ENCODE data around the gene UMODL1. TPM values are rescaled to one million over a fixed set of nuclear protein-coding genes. Genes with fewer than 3 reads are reported as not detected.

The UMODL1 gene
- total and polyA plus RNA-seq, 2 donors = 1.4 to 1.7 TPM

DNA sequence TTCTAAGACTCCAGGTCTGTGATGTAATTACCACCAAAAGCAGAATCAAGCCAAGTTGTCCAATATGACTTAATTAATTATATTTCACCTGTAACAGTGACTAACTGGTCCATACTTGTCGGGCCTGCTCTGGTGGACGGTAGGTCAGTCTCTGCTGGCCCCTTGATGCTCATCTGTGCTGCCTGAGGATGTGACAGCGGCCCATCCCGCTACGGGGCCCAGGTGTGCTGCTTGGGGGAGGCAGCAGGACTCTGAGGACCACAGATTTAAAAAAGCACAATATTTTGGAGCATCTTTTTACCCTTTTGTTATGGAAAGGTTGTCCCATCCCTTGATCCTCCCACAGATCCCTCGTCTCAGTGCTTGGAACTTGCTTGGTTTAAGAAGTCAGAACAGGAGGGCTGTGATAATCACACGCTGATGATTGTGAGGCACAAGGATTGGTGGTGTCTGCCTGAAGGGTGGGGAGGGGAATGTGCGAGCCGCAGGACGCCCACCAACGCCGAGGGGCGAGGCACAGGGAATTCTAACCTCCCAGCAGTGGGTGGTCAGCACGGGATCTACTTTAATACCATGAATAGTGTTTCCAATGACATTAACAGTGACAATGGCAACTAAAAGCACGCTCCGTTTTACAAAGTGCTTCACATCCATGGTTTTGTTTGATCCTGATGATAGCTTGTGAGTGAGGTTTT is 27.8 kb upstream of the UMODL1 start:
- Histone ChIP-seq H3K4me3 (ENCODE audit: low read length in 2 of 2) (no peak overlapping the region), H3K27ac (ENCODE audit: low read depth in 1 of 2, low read length in 1 of 2) (peak overlapping the region in 1 of 2 donors; percentile 41), H3K9me3 (ENCODE audit: control insufficient read depth in 2 of 2, insufficient read depth in 1 of 2, low read length in 1 of 2) (peaks cover 0 to 9% of the 10 kb centered on the region in 2 donors), H3K27me3 (ENCODE audit: control insufficient read depth in 2 of 2, insufficient read depth in 1 of 2, low read length in 1 of 2) (no peaks in the 10 kb centered on the region), H3K4me1 (ENCODE audit: control insufficient read depth in 2 of 2, insufficient read depth in 2 of 2, low read length in 2 of 2) (peaks cover 16 to 54% of the 10 kb centered on the region in 2 donors), H3K36me3 (ENCODE audit: control insufficient read depth in 2 of 2, insufficient read depth in 2 of 2, low read length in 1 of 2) (no peaks in the 10 kb centered on the region)
- DNase-seq (ENCODE audit: low read depth in 6 of 9, low spot score in 9 of 9) = no peak
- 93% methylated on average over 16 of the region's 16 CpGs for WGBS

DNA sequence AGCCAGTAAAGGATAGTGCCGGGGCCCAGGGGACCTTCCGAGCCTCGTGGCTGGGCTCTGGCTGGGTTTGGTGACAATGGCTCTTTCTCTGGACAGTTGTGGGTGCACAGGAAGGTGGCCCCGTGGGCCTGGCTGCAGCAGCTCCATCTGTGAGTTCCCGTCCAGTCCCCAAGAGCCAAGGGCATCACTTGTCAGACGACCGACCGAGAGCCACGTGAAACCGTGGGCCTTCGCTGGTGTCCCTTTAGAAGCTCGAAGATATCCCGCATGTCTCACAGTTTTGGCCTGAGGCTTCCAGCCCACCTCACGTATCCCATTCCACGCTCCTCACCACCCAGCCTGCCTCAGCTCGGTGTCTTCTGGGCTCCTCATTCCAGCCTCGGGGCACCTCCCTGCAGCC is 27.2 kb upstream of the UMODL1 start:
- peaks cover 0 to 3% of the 10 kb centered on the region in 2 donors for H3K9me3 ChIP-seq (ENCODE audit: control insufficient read depth in 2 of 2, insufficient read depth in 1 of 2, low read length in 1 of 2)
- DNase-seq (ENCODE audit: low read depth in 6 of 9, low spot score in 9 of 9) = no peak
- WGBS = 95% methylated on average over 17 of the region's 17 CpGs

DNA sequence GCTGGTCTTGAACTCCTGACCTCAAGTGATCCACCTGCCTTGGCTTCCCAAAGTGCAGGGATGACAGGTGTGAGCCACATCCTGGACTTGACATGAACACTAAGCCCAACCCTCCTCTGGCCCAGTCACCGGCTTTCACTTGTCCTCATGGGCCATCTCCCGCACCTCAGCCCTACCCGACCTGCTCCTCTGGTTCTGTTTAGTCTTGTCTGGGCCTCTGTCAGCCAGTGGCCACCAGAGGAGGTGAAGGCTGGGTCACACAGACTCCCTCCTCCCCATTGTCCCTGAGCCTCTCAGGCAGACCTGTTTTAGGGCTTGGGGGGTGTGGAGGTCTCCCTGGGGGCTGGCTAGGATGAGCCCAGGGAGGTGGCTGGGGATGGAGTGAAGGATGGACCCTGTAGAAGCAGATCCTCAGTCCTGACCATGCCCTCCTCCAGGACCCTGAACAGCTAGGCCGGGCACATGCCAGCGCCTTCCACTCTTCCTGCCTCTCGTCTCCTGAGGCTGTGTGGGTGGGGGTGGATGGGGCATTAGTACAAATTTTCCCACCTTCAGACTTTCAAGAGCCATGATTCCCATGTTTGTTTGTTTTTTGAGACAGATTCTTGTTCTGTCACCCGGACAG is 26.1 kb upstream of the UMODL1 start:
- Histone ChIP-seq H3K9me3 (ENCODE audit: control insufficient read depth in 2 of 2, insufficient read depth in 1 of 2, low read length in 1 of 2) (peaks cover 0 to 2% of the 10 kb centered on the region in 2 donors), H3K27me3 (ENCODE audit: control insufficient read depth in 2 of 2, insufficient read depth in 1 of 2, low read length in 1 of 2) (no peaks in the 10 kb centered on the region), H3K27ac (ENCODE audit: low read depth in 1 of 2, low read length in 1 of 2) (no peak overlapping the region), H3K4me3 (ENCODE audit: low read length in 2 of 2) (no peak overlapping the region), H3K36me3 (ENCODE audit: control insufficient read depth in 2 of 2, insufficient read depth in 2 of 2, low read length in 1 of 2) (no peaks in the 10 kb centered on the region), H3K4me1 (ENCODE audit: control insufficient read depth in 2 of 2, insufficient read depth in 2 of 2, low read length in 2 of 2) (peaks cover 8 to 38% of the 10 kb centered on the region in 2 donors)
- 97% methylated on average over 7 of the region's 7 CpGs for whole genome bisulfite sequencing
- no peak for DNase-seq (ENCODE audit: low read depth in 6 of 9, low spot score in 9 of 9)

More for the DNA sequence above, 27.2 kb upstream of the UMODL1 start:
- H3K27ac ChIP-seq (ENCODE audit: low read depth in 1 of 2, low read length in 1 of 2) = no peak overlapping the region
- H3K4me1 ChIP-seq (ENCODE audit: control insufficient read depth in 2 of 2, insufficient read depth in 2 of 2, low read length in 2 of 2) = peaks cover 16 to 48% of the 10 kb centered on the region in 2 donors
- H3K4me3 ChIP-seq (ENCODE audit: low read length in 2 of 2) = no peak overlapping the region
- H3K36me3 ChIP-seq (ENCODE audit: control insufficient read depth in 2 of 2, insufficient read depth in 2 of 2, low read length in 1 of 2) = no peaks in the 10 kb centered on the region
- no peaks in the 10 kb centered on the region for H3K27me3 ChIP-seq (ENCODE audit: control insufficient read depth in 2 of 2, insufficient read depth in 1 of 2, low read length in 1 of 2)

DNA sequence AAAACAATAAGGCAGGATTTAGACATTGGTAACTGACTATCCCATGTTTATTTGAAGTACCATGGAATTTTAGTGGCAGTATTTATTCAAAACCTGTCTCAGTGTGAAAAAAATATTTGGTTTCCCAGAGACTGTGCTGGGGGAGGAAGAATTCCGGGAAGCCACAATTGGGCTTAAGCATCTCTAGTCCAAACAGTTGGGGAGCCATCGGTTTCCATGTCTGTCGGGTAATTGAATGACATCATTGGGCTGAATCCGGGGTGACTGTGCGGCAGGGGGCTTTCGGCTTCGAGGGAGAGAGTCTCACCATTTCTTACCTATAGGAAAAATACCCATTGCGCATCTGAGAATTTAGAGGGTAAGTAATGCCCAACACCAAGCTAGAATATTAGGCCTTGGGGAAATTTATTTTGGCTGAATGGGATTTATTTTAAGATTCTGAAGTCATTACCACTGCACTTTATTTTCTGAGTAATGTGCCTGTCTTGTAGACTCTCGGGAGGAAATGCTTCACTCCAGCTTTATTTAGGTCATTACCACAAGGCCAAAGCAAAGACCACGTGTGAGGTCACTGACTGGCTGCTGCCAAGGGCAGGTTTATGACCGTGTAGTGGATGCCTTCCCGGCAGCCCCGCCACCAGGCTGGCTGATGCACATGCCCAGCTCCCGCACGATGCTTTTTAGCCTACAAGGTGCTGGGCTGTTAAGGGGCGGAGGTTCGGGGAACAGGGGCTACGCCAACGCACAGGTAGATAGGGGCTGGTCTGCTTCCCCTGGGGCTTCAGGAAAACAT is 23.1 kb upstream of the UMODL1 start:
- H3K27me3 ChIP-seq (ENCODE audit: control insufficient read depth in 2 of 2, insufficient read depth in 1 of 2, low read length in 1 of 2) = no peaks in the 10 kb centered on the region
- peaks cover 0 to 15% of the 10 kb centered on the region in 2 donors for H3K4me1 ChIP-seq (ENCODE audit: control insufficient read depth in 2 of 2, insufficient read depth in 2 of 2, low read length in 2 of 2)
- no peaks in the 10 kb centered on the region for H3K9me3 ChIP-seq (ENCODE audit: control insufficient read depth in 2 of 2, insufficient read depth in 1 of 2, low read length in 1 of 2)
- DNase-seq (ENCODE audit: low read depth in 6 of 9, low spot score in 9 of 9) = no peak
- no peak overlapping the region for H3K4me3 ChIP-seq (ENCODE audit: low read length in 2 of 2)
- H3K36me3 ChIP-seq (ENCODE audit: control insufficient read depth in 2 of 2, insufficient read depth in 2 of 2, low read length in 1 of 2) = no peaks in the 10 kb centered on the region
- H3K27ac ChIP-seq (ENCODE audit: low read depth in 1 of 2, low read length in 1 of 2) = no peak overlapping the region
- WGBS = 96% methylated on average over 19 of the region's 19 CpGs

DNA sequence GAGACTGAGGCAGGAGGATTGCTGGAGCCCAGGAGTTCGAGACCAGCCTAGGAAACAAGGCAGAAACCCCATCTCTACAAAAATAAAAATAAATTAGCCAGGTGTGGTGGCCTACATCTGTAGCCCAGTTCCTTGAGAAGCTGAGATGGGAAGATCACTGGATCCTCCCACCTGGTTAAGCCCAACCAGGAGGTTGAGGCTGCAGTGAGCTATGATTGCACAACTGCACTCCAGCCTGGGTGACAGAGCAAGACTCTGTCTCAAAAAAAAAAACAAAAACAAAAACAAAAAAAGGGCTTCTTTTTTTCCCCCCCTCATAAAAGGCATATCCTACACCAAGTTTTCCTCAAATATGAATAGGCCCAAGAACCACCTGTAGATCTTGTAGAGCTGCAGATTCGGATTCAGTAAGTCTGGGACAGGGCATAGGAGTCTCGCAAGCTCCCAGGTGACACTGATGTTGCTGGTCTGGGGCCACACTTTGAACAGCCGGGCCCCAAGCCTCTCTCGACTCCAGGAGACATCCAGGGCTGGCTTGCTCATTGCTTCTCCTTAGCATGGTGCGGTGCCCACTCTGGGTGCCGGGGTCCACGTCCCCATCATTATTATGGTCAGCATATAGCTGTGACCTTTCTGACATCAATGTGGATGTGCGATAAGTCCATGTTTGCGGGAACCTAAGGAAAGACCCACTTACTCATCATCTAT is 22.1 kb upstream of the UMODL1 start:
- no peak for DNase-seq (ENCODE audit: low read depth in 6 of 9, low spot score in 9 of 9)
- no peak overlapping the region for H3K27ac ChIP-seq (ENCODE audit: low read depth in 1 of 2, low read length in 1 of 2)
- peaks cover 0 to 7% of the 10 kb centered on the region in 2 donors for H3K4me1 ChIP-seq (ENCODE audit: control insufficient read depth in 2 of 2, insufficient read depth in 2 of 2, low read length in 2 of 2)
- H3K36me3 ChIP-seq (ENCODE audit: control insufficient read depth in 2 of 2, insufficient read depth in 2 of 2, low read length in 1 of 2) = no peaks in the 10 kb centered on the region
- no peaks in the 10 kb centered on the region for H3K27me3 ChIP-seq (ENCODE audit: control insufficient read depth in 2 of 2, insufficient read depth in 1 of 2, low read length in 1 of 2)
- WGBS = 97% methylated on average over 10 of the region's 10 CpGs
- H3K9me3 ChIP-seq (ENCODE audit: control insufficient read depth in 2 of 2, insufficient read depth in 1 of 2, low read length in 1 of 2) = no peaks in the 10 kb centered on the region
- no peak overlapping the region for H3K4me3 ChIP-seq (ENCODE audit: low read length in 2 of 2)

DNA sequence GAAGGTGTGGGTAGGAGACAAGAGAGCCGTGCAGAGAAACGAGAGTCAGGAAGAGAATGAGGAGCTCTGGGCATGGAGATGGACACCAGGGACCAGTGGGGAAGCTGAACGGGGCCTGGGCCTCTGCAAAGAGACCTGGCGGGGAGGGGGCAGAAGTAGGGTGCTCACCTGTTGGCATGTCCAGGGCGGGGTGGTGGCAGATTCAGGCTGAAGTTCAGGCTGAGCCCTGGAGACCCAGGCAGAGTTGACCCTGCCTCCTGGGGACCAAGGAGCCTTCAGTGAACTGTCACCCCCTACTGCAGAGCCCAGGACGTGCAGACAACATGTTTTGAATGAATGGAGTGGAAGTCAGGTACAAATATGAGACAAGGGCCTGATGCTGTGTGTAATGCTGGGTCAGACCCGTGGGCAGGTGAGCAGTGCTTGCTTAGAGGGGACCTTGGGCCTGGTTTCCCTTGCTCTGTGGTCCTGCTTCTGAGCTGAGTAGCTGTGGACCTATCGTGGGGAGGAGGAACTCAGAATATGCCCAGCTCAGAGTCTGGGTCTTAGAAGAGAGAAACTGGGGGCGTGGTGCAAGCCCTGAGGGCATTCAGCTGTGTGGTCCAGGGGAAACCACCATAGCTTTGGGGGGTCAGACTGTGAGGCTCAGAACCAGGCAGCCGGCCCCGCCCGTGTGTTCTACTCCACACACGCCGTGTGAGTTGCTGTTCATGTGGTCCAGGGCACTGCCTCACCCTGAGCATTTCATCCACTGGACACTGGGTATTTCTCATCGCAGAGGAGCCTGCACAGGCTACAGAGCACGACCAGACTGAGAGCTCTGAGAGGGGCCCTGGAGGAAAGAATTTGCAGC is 21.3 kb upstream of the UMODL1 start:
- peaks cover 0 to 7% of the 10 kb centered on the region in 2 donors for H3K4me1 ChIP-seq (ENCODE audit: control insufficient read depth in 2 of 2, insufficient read depth in 2 of 2, low read length in 2 of 2)
- H3K27me3 ChIP-seq (ENCODE audit: control insufficient read depth in 2 of 2, insufficient read depth in 1 of 2, low read length in 1 of 2) = no peaks in the 10 kb centered on the region
- DNase-seq (ENCODE audit: low read depth in 6 of 9, low spot score in 9 of 9) = no peak
- H3K36me3 ChIP-seq (ENCODE audit: control insufficient read depth in 2 of 2, insufficient read depth in 2 of 2, low read length in 1 of 2) = no peaks in the 10 kb centered on the region
- no peaks in the 10 kb centered on the region for H3K9me3 ChIP-seq (ENCODE audit: control insufficient read depth in 2 of 2, insufficient read depth in 1 of 2, low read length in 1 of 2)
- no peak overlapping the region for H3K27ac ChIP-seq (ENCODE audit: low read depth in 1 of 2, low read length in 1 of 2)
- WGBS = 96% methylated on average over 16 of the region's 16 CpGs
- H3K4me3 ChIP-seq (ENCODE audit: low read length in 2 of 2) = no peak overlapping the region

DNA sequence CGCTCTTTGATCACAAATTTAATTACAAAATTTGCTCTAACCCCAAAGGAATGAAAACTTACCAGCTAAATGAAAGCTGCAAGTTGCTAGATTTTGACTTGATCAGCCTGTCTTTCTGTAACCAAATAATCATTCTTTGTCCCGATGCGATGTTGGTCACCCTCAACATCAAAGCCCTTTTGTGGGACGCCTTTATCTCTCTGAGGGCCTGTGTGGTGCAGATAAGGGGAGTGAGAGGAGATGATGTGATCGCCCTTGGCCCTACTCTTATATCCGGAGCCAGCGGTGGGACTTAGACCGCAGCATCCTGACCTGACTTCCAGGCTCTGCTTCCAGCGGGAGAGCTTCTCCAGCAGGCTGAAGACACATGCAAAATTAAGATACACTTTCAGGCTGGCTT is 19.3 kb upstream of the UMODL1 start:
- 63% methylated on average over 9 of the region's 9 CpGs for WGBS

DNA sequence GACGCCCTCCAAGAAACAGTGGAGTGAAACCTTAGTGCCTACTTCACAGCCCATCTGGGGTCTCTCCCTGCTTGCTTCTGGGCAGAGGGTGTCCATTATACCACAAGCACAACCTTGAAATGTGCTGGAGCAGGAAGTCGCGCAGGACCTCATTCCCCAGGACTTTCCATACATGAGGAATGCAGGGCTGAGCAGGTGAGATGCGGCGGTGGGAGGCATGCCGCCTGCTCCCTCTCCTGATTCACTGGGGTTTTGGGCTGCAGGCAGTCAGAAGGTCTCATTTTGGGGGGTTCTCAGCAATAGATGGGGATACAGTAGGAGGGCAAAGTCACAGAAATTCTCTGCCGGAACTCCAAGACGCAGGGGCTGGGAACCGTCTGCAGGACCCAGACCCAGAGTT is 15.7 kb upstream of the UMODL1 start:
- peaks cover 0 to 3% of the 10 kb centered on the region in 2 donors for H3K9me3 ChIP-seq (ENCODE audit: control insufficient read depth in 2 of 2, insufficient read depth in 1 of 2, low read length in 1 of 2)
- no peaks in the 10 kb centered on the region for H3K27me3 ChIP-seq (ENCODE audit: control insufficient read depth in 2 of 2, insufficient read depth in 1 of 2, low read length in 1 of 2)
- H3K36me3 ChIP-seq (ENCODE audit: control insufficient read depth in 2 of 2, insufficient read depth in 2 of 2, low read length in 1 of 2) = no peaks in the 10 kb centered on the region
- WGBS = 98% methylated on average over 9 of the region's 9 CpGs
- H3K4me1 ChIP-seq (ENCODE audit: control insufficient read depth in 2 of 2, insufficient read depth in 2 of 2, low read length in 2 of 2) = peaks cover 8 to 39% of the 10 kb centered on the region in 2 donors
- no peak overlapping the region for H3K4me3 ChIP-seq (ENCODE audit: low read length in 2 of 2)
- DNase-seq (ENCODE audit: low read depth in 6 of 9, low spot score in 9 of 9) = no peak
- H3K27ac ChIP-seq (ENCODE audit: low read depth in 1 of 2, low read length in 1 of 2) = no peak overlapping the region

More for the DNA sequence above, 19.3 kb upstream of the UMODL1 start:
- Histone ChIP-seq H3K4me3 (ENCODE audit: low read length in 2 of 2) (no peak overlapping the region), H3K9me3 (ENCODE audit: control insufficient read depth in 2 of 2, insufficient read depth in 1 of 2, low read length in 1 of 2) (peaks cover 0 to 3% of the 10 kb centered on the region in 2 donors), H3K36me3 (ENCODE audit: control insufficient read depth in 2 of 2, insufficient read depth in 2 of 2, low read length in 1 of 2) (no peaks in the 10 kb centered on the region), H3K27me3 (ENCODE audit: control insufficient read depth in 2 of 2, insufficient read depth in 1 of 2, low read length in 1 of 2) (no peaks in the 10 kb centered on the region), H3K4me1 (ENCODE audit: control insufficient read depth in 2 of 2, insufficient read depth in 2 of 2, low read length in 2 of 2) (peaks cover 7 to 21% of the 10 kb centered on the region in 2 donors), H3K27ac (ENCODE audit: low read depth in 1 of 2, low read length in 1 of 2) (no peak overlapping the region)
- no peak for DNase-seq (ENCODE audit: low read depth in 6 of 9, low spot score in 9 of 9)
